ENCODE data around the gene GIT2. TPM values are rescaled to one million over a fixed set of nuclear protein-coding genes. Genes with fewer than 3 reads are reported as not detected.

The GIT2 gene
- total RNA-seq, 4 donors from 2014 or later: 25.3 to 64.0 (median 44.0) TPM

DNA sequence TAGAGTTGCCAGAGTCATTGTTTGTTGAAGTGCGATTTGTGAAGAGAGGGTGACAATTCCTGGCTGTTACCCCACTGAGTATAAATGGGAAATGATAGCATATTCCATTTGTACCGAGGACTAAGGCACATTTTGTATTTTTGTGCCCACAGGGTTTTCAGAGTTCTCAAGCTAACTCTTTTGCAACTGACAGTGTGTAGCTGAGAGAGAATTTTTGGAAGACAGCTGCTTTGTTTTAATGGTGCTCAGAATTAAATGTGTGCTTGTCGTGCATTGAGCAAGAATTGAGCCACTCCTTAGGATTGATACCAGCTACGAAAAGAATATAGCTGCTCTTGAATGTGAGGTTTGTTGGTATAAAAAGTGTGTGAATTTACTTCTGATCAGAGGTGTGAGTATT lies 24.8 kb upstream of the GIT2 start:
- WGBS, 2 donors (ENCODE audit: low coverage in 1 of 2): 87 to 100% methylated on average over 1 to 4 of the region's 4 CpGs
- no peak overlapping the region for H3K27ac ChIP-seq
- no peak overlapping the region for H3K4me3 ChIP-seq
- no peak for DNase-seq
- H3K9me3 ChIP-seq: no peaks in the 10 kb centered on the region
- peaks cover 0 to 62% (median 22%) of the 10 kb centered on the region in 4 donors for H3K36me3 ChIP-seq
- no peak for TF ChIP-seq POLR2AphosphoS5 (IDR thresholded peaks at IDR 0.05)
- TF ChIP-seq POLR2A (IDR thresholded peaks at IDR 0.05): no peak
- TF ChIP-seq, protein P1, sequence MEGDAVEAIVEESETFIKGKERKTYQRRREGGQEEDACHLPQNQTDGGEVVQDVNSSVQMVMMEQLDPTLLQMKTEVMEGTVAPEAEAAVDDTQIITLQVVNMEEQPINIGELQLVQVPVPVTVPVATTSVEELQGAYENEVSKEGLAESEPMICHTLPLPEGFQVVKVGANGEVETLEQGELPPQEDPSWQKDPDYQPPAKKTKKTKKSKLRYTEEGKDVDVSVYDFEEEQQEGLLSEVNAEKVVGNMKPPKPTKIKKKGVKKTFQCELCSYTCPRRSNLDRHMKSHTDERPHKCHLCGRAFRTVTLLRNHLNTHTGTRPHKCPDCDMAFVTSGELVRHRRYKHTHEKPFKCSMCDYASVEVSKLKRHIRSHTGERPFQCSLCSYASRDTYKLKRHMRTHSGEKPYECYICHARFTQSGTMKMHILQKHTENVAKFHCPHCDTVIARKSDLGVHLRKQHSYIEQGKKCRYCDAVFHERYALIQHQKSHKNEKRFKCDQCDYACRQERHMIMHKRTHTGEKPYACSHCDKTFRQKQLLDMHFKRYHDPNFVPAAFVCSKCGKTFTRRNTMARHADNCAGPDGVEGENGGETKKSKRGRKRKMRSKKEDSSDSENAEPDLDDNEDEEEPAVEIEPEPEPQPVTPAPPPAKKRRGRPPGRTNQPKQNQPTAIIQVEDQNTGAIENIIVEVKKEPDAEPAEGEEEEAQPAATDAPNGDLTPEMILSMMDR (IDR thresholded peaks at IDR 0.05): no peak
- no peak for TF ChIP-seq EP300 (IDR thresholded peaks at IDR 0.05; ENCODE audit: low read depth)
- intact Hi-C loops (cut with DNase I; ENCODE audit: low total_unique reads): no loop called here
- peaks cover 0 to 10% (median 2%) of the 10 kb centered on the region in 4 donors for H3K4me1 ChIP-seq
- no peaks in the 10 kb centered on the region for H3K27me3 ChIP-seq
- in situ Hi-C loops (cut with MboI; ENCODE audit: low pct_ligation_motif_present in 1 of 4, low pct_unique_long_range_greater_than_20kb in 1 of 4, low sequenced_read_pairs in 3 of 4): no loop called here

DNA sequence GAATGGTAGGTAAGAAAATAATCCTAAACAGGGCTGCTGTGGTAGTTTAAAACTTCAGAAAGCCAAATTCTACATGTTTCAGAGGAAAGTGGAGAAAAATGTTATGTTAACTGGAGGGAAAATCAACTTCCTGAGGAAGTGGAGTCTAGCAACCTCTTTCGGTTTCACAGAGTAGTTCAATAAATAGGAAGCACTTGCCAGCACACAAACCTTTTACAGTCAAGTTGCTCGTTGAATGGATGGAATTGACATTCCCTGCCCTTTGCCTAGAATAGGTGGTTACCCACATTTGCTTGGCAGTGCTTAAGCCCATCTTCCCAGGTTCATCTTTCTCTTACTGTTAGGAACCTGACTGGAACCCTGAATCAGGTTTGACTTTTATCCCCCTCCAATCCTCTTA lies 19.0 kb upstream of the GIT2 start:
- in situ Hi-C loops (cut with MboI; ENCODE audit: low pct_ligation_motif_present in 1 of 4, low pct_unique_long_range_greater_than_20kb in 1 of 4, low sequenced_read_pairs in 3 of 4) (no loop called here), intact Hi-C loops (cut with DNase I; ENCODE audit: low total_unique reads) (loop anchor here (5.0 kb wide), 1 partner anchor 1162 kb away; no protein-coding TSS in a partner anchor)
- Histone ChIP-seq H3K9me3 (no peaks in the 10 kb centered on the region), H3K27me3 (no peaks in the 10 kb centered on the region), H3K27ac (no peak overlapping the region), H3K36me3 (peaks cover 0 to 67% (median 21%) of the 10 kb centered on the region in 4 donors), H3K4me1 (peaks cover 0 to 16% (median 0%) of the 10 kb centered on the region in 4 donors), H3K4me3 (no peak overlapping the region)
- TF ChIP-seq, protein P1 (IDR thresholded peaks at IDR 0.05): no peak
- no peak for DNase-seq
- WGBS, 2 donors (ENCODE audit: low coverage in 1 of 2): 37 to 46% methylated on average over 2 of the region's 2 CpGs

DNA sequence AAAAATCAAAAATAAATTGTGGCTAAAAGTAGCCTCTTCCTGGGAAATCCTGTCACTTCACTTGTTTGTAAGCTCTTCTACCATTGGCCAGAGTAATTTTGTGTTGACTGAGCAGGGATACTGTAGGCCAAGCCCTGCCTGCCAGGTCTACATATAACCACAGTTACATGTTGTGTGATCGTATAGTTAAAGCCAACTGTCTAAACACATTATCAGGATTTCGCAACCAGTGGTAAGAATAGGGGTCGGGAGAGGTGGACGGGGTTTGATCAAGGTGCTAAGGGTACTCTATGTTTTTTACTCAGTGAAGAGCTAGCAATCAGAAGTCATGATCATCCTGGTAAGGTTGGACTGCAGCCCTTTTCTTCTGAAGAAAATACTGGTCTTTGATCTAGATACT lies 16.5 kb upstream of the GIT2 start:
- WGBS, 2 donors (ENCODE audit: low coverage in 1 of 2): 75 to 93% methylated on average over 4 of the region's 4 CpGs
- Histone ChIP-seq H3K4me3 (no peak overlapping the region), H3K36me3 (peaks cover 0 to 42% (median 11%) of the 10 kb centered on the region in 4 donors), H3K4me1 (peaks cover 0 to 16% (median 0%) of the 10 kb centered on the region in 4 donors), H3K27me3 (no peaks in the 10 kb centered on the region), H3K27ac (peak overlapping the region in 2 of 4 donors; percentile 18 to 59), H3K9me3 (no peaks in the 10 kb centered on the region)
- intact Hi-C loops (cut with DNase I; ENCODE audit: low total_unique reads): no loop called here
- no peak for DNase-seq
- in situ Hi-C loops (cut with MboI; ENCODE audit: low pct_ligation_motif_present in 1 of 4, low pct_unique_long_range_greater_than_20kb in 1 of 4, low sequenced_read_pairs in 3 of 4): no loop called here
- TF ChIP-seq, protein P1 (IDR thresholded peaks at IDR 0.05): no peak
- TF ChIP-seq EP300 (IDR thresholded peaks at IDR 0.05; ENCODE audit: low read depth) (no peak), POLR2A (IDR thresholded peaks at IDR 0.05) (no peak), POLR2AphosphoS5 (IDR thresholded peaks at IDR 0.05) (no peak)

DNA sequence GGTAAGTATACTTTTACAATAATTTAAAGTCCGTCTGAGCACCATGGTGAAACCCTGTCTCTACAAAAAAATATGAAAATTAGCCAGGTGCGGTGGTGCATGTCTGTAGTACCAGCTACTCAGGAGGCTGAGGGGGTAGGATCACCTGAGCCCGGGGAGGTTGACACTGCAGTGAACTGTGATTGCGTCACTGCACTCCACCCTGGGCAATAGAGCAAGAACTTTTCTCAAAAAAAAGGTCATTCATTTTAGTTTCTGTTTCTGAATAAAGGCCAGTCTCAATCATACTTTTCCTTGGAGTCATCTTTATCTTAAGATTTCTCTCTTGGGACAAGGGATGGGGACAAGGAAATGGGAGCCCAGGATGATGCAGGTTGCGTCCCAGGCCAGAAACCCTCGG lies 16.0 kb upstream of the GIT2 start:
- H3K4me1 ChIP-seq: peaks cover 0 to 16% (median 0%) of the 10 kb centered on the region in 4 donors
- H3K36me3 ChIP-seq: peaks cover 0 to 37% (median 11%) of the 10 kb centered on the region in 4 donors
- TF ChIP-seq EP300 (IDR thresholded peaks at IDR 0.05; ENCODE audit: low read depth) (no peak), POLR2AphosphoS5 (IDR thresholded peaks at IDR 0.05) (no peak), POLR2A (IDR thresholded peaks at IDR 0.05) (no peak)
- TF ChIP-seq, protein P1 (IDR thresholded peaks at IDR 0.05): no peak
- peak; percentile 65 for DNase-seq
- intact Hi-C loops (cut with DNase I; ENCODE audit: low total_unique reads): no loop called here
- 72 to 88% methylated on average over 1 to 6 of the region's 6 CpGs for WGBS, 2 donors (ENCODE audit: low coverage in 1 of 2)
- peak overlapping the region in 2 of 4 donors; percentile 22 to 59 for H3K27ac ChIP-seq
- in situ Hi-C loops (cut with MboI; ENCODE audit: low pct_ligation_motif_present in 1 of 4, low pct_unique_long_range_greater_than_20kb in 1 of 4, low sequenced_read_pairs in 3 of 4): no loop called here
- no peak overlapping the region for H3K4me3 ChIP-seq
- H3K9me3 ChIP-seq: no peaks in the 10 kb centered on the region
- no peaks in the 10 kb centered on the region for H3K27me3 ChIP-seq

Measured in transverse colon (tissue), 4 donors.